SU-DHL-6 (cell line): ENCODE measurements around the gene NKX6-2.

Experiments used
- H2AFZ ChIP-seq: fragments of 200-600 bp; sonication (generic); 2 replicates; pipeline ENCODE4 v1.6.1; 2014; ENCODE audit warnings: low read depth, mild to moderate bottlenecking, moderate library complexity, mixed read lengths, antibody characterized with exemption, low read length; ENCODE audit not compliant: severe bottlenecking
- H3F3A ChIP-seq: fragments of 200-600 bp; shearing (Covaris generic); 2 replicates; pipeline ENCODE4 v1.6.0; 2016; ENCODE audit warnings: antibody characterized with exemption, mild to moderate bottlenecking; ENCODE audit not compliant: insufficient read depth
- H3K27ac ChIP-seq: fragments of 200-600 bp; sonication (generic); 2 replicates; pipeline ENCODE4 v1.5.1; 2016; ENCODE audit warnings: low read depth, mild to moderate bottlenecking, low read length, moderate library complexity, mixed read lengths
- H3K27me3 ChIP-seq: fragments of 200-600 bp; sonication (generic), shearing (Covaris generic); 2 replicates; pipeline ENCODE4 v1.6.0; 2014; ENCODE audit warnings: mild to moderate bottlenecking, low read length
- H3K36me3 ChIP-seq: fragments of 200-600 bp; sonication (generic); 2 replicates; pipeline ENCODE4 v1.6.1; 2014; ENCODE audit warnings: mild to moderate bottlenecking, low read length, mixed read lengths
- H3K4me2 ChIP-seq: fragments of 300-600, 200-600 bp; shearing (Covaris generic), sonication (generic); 2 replicates; pipeline ENCODE4 v1.6.0; 2014; ENCODE audit warnings: low read length, low read depth, mild to moderate bottlenecking; ENCODE audit not compliant: poor library complexity, severe bottlenecking
- H3K4me3 ChIP-seq: fragments of 200-600 bp; sonication (generic); 2 replicates; pipeline ENCODE4 v1.5.1; 2014; ENCODE audit warnings: antibody characterized with exemption, low read length, mild to moderate bottlenecking, mixed read lengths; ENCODE audit not compliant: insufficient read depth, poor library complexity, severe bottlenecking
- H3K79me2 ChIP-seq: fragments of 200-600 bp; sonication (generic); 2 replicates; pipeline ENCODE4 v1.6.1; 2014; ENCODE audit warnings: mild to moderate bottlenecking, low read length, moderate library complexity; ENCODE audit not compliant: insufficient read depth
- H3K9ac ChIP-seq: fragments of 200-600 bp; sonication (generic); 2 replicates; pipeline ENCODE4 v1.7.0; 2014; ENCODE audit warnings: mild to moderate bottlenecking, low read length
- H3K9me2 ChIP-seq: fragments of 200-600 bp; sonication (generic); replicated peaks from 2 replicates; pipeline ENCODE4 v1.6.1; 2014; ENCODE audit warnings: low read length; ENCODE audit not compliant: insufficient read depth
- H3K9me3 ChIP-seq: fragments of 200-600 bp; sonication (generic); 2 replicates; pipeline ENCODE4 v1.6.1; 2014; ENCODE audit warnings: low read length, mixed read lengths; ENCODE audit not compliant: insufficient read depth
- H4K20me1 ChIP-seq: fragments of 200-600 bp; sonication (generic); 2 replicates; pipeline ENCODE4 v1.6.1; 2014; ENCODE audit warnings: low read depth, mild to moderate bottlenecking, antibody characterized with exemption, low read length, moderate library complexity, mixed read lengths
- CTCF ChIP-seq: fragments of 200-600 bp; sonication (generic); IDR thresholded peaks from one replicate; pipeline ENCODE4 v1.5.1; 2017; ENCODE audit warnings: antibody characterized with exemption, mild to moderate bottlenecking, low read length, moderate library complexity; ENCODE audit not compliant: insufficient read depth, poor library complexity, severe bottlenecking
- EZH2phosphoT487 ChIP-seq: fragments of 200-600 bp; sonication (generic), shearing (Covaris generic); conservative IDR thresholded peaks from 2 replicates; pipeline ENCODE4 v1.6.1; 2018; ENCODE audit warnings: mild to moderate bottlenecking, antibody characterized with exemption, low read length, moderate library complexity, mixed read lengths

NKX6-2 gene

GRCh38 chr10:132811891-132812481 is 26.0 kb upstream of the NKX6-2 start:
- H3K79me2 ChIP-seq, result no peaks in the 10 kb centered on the region
- H3K27ac ChIP-seq, result no peak overlapping the region
- no peak overlapping the region for H3K9ac ChIP-seq
- no peaks in the 10 kb centered on the region for H3K9me2 ChIP-seq
- H3K4me3 ChIP-seq, result no peak overlapping the region
- H3K9me3 ChIP-seq, result no peaks in the 10 kb centered on the region
- no peaks in the 10 kb centered on the region for H3K27me3 ChIP-seq
- no peak overlapping the region for H2AFZ ChIP-seq
- TF ChIP-seq CTCF (no peak), EZH2phosphoT487 (no peak)
- no peak overlapping the region for H3K4me2 ChIP-seq
- no peaks in the 10 kb centered on the region for H3K36me3 ChIP-seq
- no peaks in the 10 kb centered on the region for H4K20me1 ChIP-seq
- no peaks in the 10 kb centered on the region for H3F3A ChIP-seq

GRCh38 chr10:132810807-132811700 is 25.1 kb upstream of the NKX6-2 start:
- Histone ChIP-seq H3F3A (no peaks in the 10 kb centered on the region), H3K4me3 (no peak overlapping the region), H3K9me2 (no peaks in the 10 kb centered on the region), H4K20me1 (no peaks in the 10 kb centered on the region), H3K79me2 (no peaks in the 10 kb centered on the region), H3K9ac (no peak overlapping the region), H3K27ac (no peak overlapping the region), H3K36me3 (no peaks in the 10 kb centered on the region), H3K9me3 (no peaks in the 10 kb centered on the region), H3K27me3 (no peaks in the 10 kb centered on the region), H3K4me2 (no peak overlapping the region), H2AFZ (no peak overlapping the region)
- TF ChIP-seq CTCF (no peak), EZH2phosphoT487 (no peak)

- Histone ChIP-seq H3K4me2 (no peak overlapping the region), H4K20me1 (no peaks in the 10 kb centered on the region)
- TF ChIP-seq CTCF (no peak), EZH2phosphoT487 (no peak)
Observed at GRCh38 chr10:132810141-132810806, 24.3 kb upstream of the NKX6-2 start.

More at GRCh38 chr10:132810141-132810806, 24.3 kb upstream of the NKX6-2 start:
- no peaks in the 10 kb centered on the region for H3K36me3 ChIP-seq
- H3K79me2 ChIP-seq, result no peaks in the 10 kb centered on the region
- H3K27me3 ChIP-seq, result no peaks in the 10 kb centered on the region
- H3K9me2 ChIP-seq, result no peaks in the 10 kb centered on the region
- H3K9ac ChIP-seq, result no peak overlapping the region
- no peak overlapping the region for H3K4me3 ChIP-seq
- H3K27ac ChIP-seq, result no peak overlapping the region
- H2AFZ ChIP-seq, result no peak overlapping the region
- no peaks in the 10 kb centered on the region for H3F3A ChIP-seq
- no peaks in the 10 kb centered on the region for H3K9me3 ChIP-seq
